ENCODE results near the gene GADL1.

The GADL1 gene

DNA sequence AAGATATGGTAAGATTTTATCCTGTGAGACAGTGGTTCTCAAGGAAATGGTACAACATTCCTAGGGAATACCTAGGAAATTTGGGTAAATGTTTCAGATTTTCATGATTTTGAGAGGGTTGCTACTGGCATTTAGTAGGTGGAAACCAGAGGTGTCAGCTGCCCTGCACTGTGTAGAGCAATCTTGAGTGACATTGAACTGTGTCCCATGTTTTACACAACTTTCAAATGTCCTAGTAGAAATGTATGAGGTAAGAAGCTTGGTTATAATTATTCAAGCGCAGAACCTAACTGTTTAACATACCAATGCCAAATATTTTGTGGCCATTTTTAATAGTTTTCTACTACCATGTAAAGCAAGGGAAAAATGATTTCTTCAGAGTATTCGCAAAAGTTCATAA lies 120.4 kb downstream of the GADL1 start:
- WGBS, result no CpG with 5 or more reads among the region's 2 CpGs
- no peak overlapping the region for H3K27ac ChIP-seq (ENCODE audit: low read length, poor library complexity, severe bottlenecking)
- H3K4me2 ChIP-seq (ENCODE audit: low read length, poor library complexity, severe bottlenecking), result no peak overlapping the region
- no peak overlapping the region for H2BK15ac ChIP-seq (ENCODE audit: low read depth, poor library complexity, severe bottlenecking)
- H4K91ac ChIP-seq (ENCODE audit: low read length), result no peak overlapping the region
- H2BK120ac ChIP-seq (ENCODE audit: low read depth, low read length), result no peak overlapping the region
- H3K14ac ChIP-seq (ENCODE audit: low read length in 2 of 2), result no peak overlapping the region
- no peak overlapping the region for H2BK5ac ChIP-seq (ENCODE audit: low read depth, low read length, poor library complexity, severe bottlenecking)
- H3K27me3 ChIP-seq (ENCODE audit: control insufficient read depth in 1 of 2, insufficient read depth in 1 of 2, low read length in 2 of 2), result no peaks in the 10 kb centered on the region
- H3K4me1 ChIP-seq (ENCODE audit: control insufficient read depth, insufficient read depth, low read depth, low read length), result peaks cover 2% of the 10 kb centered on the region
- no peak overlapping the region for H3K18ac ChIP-seq (ENCODE audit: low read depth in 1 of 2, low read length in 2 of 2)
- H2BK12ac ChIP-seq (ENCODE audit: low read length in 2 of 2), result no peak overlapping the region
- H4K8ac ChIP-seq (ENCODE audit: low read length), result no peak overlapping the region
- no peak overlapping the region for H2AFZ ChIP-seq (ENCODE audit: low read depth, low read length)
- no peak overlapping the region for H3K9ac ChIP-seq (ENCODE audit: low read length)
- no peak overlapping the region for H2AK5ac ChIP-seq (ENCODE audit: low read length, severe bottlenecking)
- no peaks in the 10 kb centered on the region for H3K9me3 ChIP-seq (ENCODE audit: control insufficient read depth, low read length)
- no peak overlapping the region for H3K4me3 ChIP-seq (ENCODE audit: insufficient read depth in 1 of 2, low read depth in 1 of 2, low read length in 2 of 2)
- no peak overlapping the region for H3K23ac ChIP-seq (ENCODE audit: low read length in 2 of 2)
- no peaks in the 10 kb centered on the region for H3K79me1 ChIP-seq (replicated peaks; ENCODE audit: low read length, poor library complexity, severe bottlenecking)
- no peak overlapping the region for H3K4ac ChIP-seq (ENCODE audit: low read depth in 1 of 2, low read length in 2 of 2)
- H3K36me3 ChIP-seq (ENCODE audit: control insufficient read depth in 1 of 2, insufficient read depth in 2 of 2, low read depth in 1 of 2, low read length in 2 of 2), result no peaks in the 10 kb centered on the region
- DNase-seq, result no peak

DNA sequence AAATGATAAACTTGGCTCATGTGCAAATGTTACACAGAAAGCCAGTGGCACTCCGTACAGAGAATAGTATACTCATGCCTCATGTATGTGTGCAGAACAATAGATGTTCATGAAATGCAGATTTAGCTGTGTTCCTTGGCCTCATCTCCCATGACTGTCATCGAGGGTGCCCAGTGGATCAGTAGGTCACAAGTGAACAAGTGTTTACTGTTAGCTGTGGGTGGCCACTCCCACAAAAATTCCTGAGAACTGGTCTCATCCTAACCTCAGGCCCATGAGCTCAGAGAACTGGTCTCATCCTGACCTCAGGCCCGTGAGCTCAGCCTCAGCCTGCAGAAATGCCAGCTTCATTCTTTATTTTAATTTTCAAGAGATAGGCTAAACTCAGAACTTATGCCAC lies 124.1 kb downstream of the GADL1 start:
- H3K36me3 ChIP-seq (ENCODE audit: control insufficient read depth in 1 of 2, insufficient read depth in 2 of 2, low read depth in 1 of 2, low read length in 2 of 2), result no peaks in the 10 kb centered on the region
- no peak overlapping the region for H3K18ac ChIP-seq (ENCODE audit: low read depth in 1 of 2, low read length in 2 of 2)
- no peak overlapping the region for H4K91ac ChIP-seq (ENCODE audit: low read length)
- H3K27ac ChIP-seq (ENCODE audit: low read length, poor library complexity, severe bottlenecking), result peak overlapping the region; percentile 27
- H3K4me2 ChIP-seq (ENCODE audit: low read length, poor library complexity, severe bottlenecking), result no peak overlapping the region
- H2BK15ac ChIP-seq (ENCODE audit: low read depth, poor library complexity, severe bottlenecking), result no peak overlapping the region
- DNase-seq, result peak; percentile 91
- no peak overlapping the region for H3K4me3 ChIP-seq (ENCODE audit: insufficient read depth in 1 of 2, low read depth in 1 of 2, low read length in 2 of 2)
- H4K8ac ChIP-seq (ENCODE audit: low read length), result no peak overlapping the region
- no peaks in the 10 kb centered on the region for H3K27me3 ChIP-seq (ENCODE audit: control insufficient read depth in 1 of 2, insufficient read depth in 1 of 2, low read length in 2 of 2)
- peak overlapping the region; percentile 55 for H3K9ac ChIP-seq (ENCODE audit: low read length)
- WGBS, result 3% methylated on average over 3 of the region's 3 CpGs
- H3K4me1 ChIP-seq (ENCODE audit: control insufficient read depth, insufficient read depth, low read depth, low read length), result peaks cover 2% of the 10 kb centered on the region
- no peak overlapping the region for H2AK5ac ChIP-seq (ENCODE audit: low read length, severe bottlenecking)
- H2AFZ ChIP-seq (ENCODE audit: low read depth, low read length), result no peak overlapping the region
- H2BK12ac ChIP-seq (ENCODE audit: low read length in 2 of 2), result peak overlapping the region in 1 of 2 experiments; percentile 42
- no peak overlapping the region for H2BK120ac ChIP-seq (ENCODE audit: low read depth, low read length)
- H2BK5ac ChIP-seq (ENCODE audit: low read depth, low read length, poor library complexity, severe bottlenecking), result no peak overlapping the region
- H3K14ac ChIP-seq (ENCODE audit: low read length in 2 of 2), result no peak overlapping the region
- H3K9me3 ChIP-seq (ENCODE audit: control insufficient read depth, low read length), result no peaks in the 10 kb centered on the region
- H3K79me1 ChIP-seq (replicated peaks; ENCODE audit: low read length, poor library complexity, severe bottlenecking), result no peaks in the 10 kb centered on the region
- H3K4ac ChIP-seq (ENCODE audit: low read depth in 1 of 2, low read length in 2 of 2), result no peak overlapping the region
- no peak overlapping the region for H3K23ac ChIP-seq (ENCODE audit: low read length in 2 of 2)

DNA sequence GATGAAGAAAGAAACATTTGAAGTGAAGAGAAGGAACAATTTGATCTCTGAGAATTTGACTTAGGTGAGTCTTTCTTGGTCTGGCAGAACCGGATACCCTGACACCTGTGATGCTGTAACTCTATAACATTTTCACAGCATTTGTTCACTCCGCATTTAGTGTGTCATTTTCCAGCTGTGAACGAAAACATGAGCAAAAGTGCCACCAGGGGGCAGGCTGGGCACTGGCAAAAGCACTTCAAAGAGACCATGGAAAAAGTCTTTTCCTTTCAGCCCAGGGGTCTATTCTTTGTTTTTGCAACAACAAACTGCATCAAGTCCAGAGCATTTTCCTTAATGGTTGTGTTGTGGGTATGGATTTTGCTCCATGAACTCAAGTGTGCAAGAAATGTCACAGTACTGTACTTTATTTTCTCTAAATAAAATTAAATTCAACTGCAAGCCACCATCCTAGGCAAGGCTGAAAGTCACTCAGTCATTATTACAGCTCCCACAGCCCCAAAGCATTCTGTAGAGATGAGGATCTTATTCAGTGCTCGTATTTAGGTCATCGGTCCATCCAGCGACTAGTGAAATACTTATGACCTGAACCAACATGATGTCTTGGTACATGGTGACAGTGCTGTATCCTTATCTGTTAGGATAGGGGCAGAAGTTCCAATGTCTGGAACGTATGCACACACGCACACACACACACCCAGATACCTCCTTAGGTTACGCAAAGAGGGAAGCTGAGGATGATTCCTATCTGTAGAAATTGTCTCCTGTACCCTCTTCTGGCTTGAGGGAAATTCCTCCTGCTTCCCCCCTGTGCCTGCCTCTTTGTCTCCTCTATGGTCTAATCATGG lies 125.5 kb downstream of the GADL1 start:
- Histone ChIP-seq H4K91ac (ENCODE audit: low read length) (no peak overlapping the region), H3K4me3 (ENCODE audit: insufficient read depth in 1 of 2, low read depth in 1 of 2, low read length in 2 of 2) (no peak overlapping the region), H3K79me1 (replicated peaks; ENCODE audit: low read length, poor library complexity, severe bottlenecking) (no peaks in the 10 kb centered on the region), H3K4me1 (ENCODE audit: control insufficient read depth, insufficient read depth, low read depth, low read length) (peaks cover 2% of the 10 kb centered on the region), H3K9me3 (ENCODE audit: control insufficient read depth, low read length) (no peaks in the 10 kb centered on the region), H3K36me3 (ENCODE audit: control insufficient read depth in 1 of 2, insufficient read depth in 2 of 2, low read depth in 1 of 2, low read length in 2 of 2) (no peaks in the 10 kb centered on the region), H3K4ac (ENCODE audit: low read depth in 1 of 2, low read length in 2 of 2) (no peak overlapping the region), H3K18ac (ENCODE audit: low read depth in 1 of 2, low read length in 2 of 2) (peak overlapping the region in 1 of 2 experiments; percentile 46), H3K14ac (ENCODE audit: low read length in 2 of 2) (no peak overlapping the region), H2BK120ac (ENCODE audit: low read depth, low read length) (no peak overlapping the region), H2AK5ac (ENCODE audit: low read length, severe bottlenecking) (no peak overlapping the region), H3K27ac (ENCODE audit: low read length, poor library complexity, severe bottlenecking) (no peak overlapping the region), H3K9ac (ENCODE audit: low read length) (no peak overlapping the region), H4K8ac (ENCODE audit: low read length) (no peak overlapping the region), H2BK5ac (ENCODE audit: low read depth, low read length, poor library complexity, severe bottlenecking) (no peak overlapping the region), H2BK12ac (ENCODE audit: low read length in 2 of 2) (no peak overlapping the region), H2AFZ (ENCODE audit: low read depth, low read length) (no peak overlapping the region), H3K4me2 (ENCODE audit: low read length, poor library complexity, severe bottlenecking) (no peak overlapping the region), H2BK15ac (ENCODE audit: low read depth, poor library complexity, severe bottlenecking) (no peak overlapping the region), H3K23ac (ENCODE audit: low read length in 2 of 2) (no peak overlapping the region), H3K27me3 (ENCODE audit: control insufficient read depth in 1 of 2, insufficient read depth in 1 of 2, low read length in 2 of 2) (no peaks in the 10 kb centered on the region)
- WGBS, result 53% methylated on average over 7 of the region's 9 CpGs
- peak; percentile 63 for DNase-seq

DNA sequence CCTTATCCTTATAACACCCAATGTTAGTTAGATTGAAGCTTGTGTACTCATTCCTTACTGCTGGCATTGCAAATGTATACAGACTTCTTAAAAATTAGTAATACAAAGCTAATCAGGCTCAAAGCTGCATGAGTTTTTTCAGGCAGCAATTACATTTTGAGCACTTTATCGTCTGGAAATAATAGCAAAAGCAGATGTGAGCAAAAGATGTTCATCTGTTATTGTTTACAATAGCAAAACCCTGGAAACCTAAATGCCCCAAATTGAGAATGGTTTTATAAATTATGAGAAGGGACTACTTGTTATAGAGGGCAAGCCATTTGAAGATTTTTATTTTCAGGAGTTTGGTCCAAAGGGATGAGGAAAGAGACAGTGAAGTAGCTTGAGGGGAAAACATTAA lies 126.4 kb downstream of the GADL1 start:
- Histone ChIP-seq H4K8ac (ENCODE audit: low read length) (no peak overlapping the region), H3K4ac (ENCODE audit: low read depth in 1 of 2, low read length in 2 of 2) (no peak overlapping the region), H3K4me3 (ENCODE audit: insufficient read depth in 1 of 2, low read depth in 1 of 2, low read length in 2 of 2) (no peak overlapping the region), H3K79me1 (replicated peaks; ENCODE audit: low read length, poor library complexity, severe bottlenecking) (no peaks in the 10 kb centered on the region), H2AK5ac (ENCODE audit: low read length, severe bottlenecking) (no peak overlapping the region), H3K36me3 (ENCODE audit: control insufficient read depth in 1 of 2, insufficient read depth in 2 of 2, low read depth in 1 of 2, low read length in 2 of 2) (no peaks in the 10 kb centered on the region), H3K9ac (ENCODE audit: low read length) (no peak overlapping the region), H2BK5ac (ENCODE audit: low read depth, low read length, poor library complexity, severe bottlenecking) (no peak overlapping the region), H3K27me3 (ENCODE audit: control insufficient read depth in 1 of 2, insufficient read depth in 1 of 2, low read length in 2 of 2) (no peaks in the 10 kb centered on the region), H3K9me3 (ENCODE audit: control insufficient read depth, low read length) (no peaks in the 10 kb centered on the region), H2BK15ac (ENCODE audit: low read depth, poor library complexity, severe bottlenecking) (no peak overlapping the region), H3K4me1 (ENCODE audit: control insufficient read depth, insufficient read depth, low read depth, low read length) (peaks cover 2% of the 10 kb centered on the region), H4K91ac (ENCODE audit: low read length) (no peak overlapping the region), H2BK12ac (ENCODE audit: low read length in 2 of 2) (no peak overlapping the region), H3K4me2 (ENCODE audit: low read length, poor library complexity, severe bottlenecking) (no peak overlapping the region), H2BK120ac (ENCODE audit: low read depth, low read length) (no peak overlapping the region), H2AFZ (ENCODE audit: low read depth, low read length) (no peak overlapping the region), H3K14ac (ENCODE audit: low read length in 2 of 2) (no peak overlapping the region), H3K18ac (ENCODE audit: low read depth in 1 of 2, low read length in 2 of 2) (no peak overlapping the region), H3K27ac (ENCODE audit: low read length, poor library complexity, severe bottlenecking) (no peak overlapping the region), H3K23ac (ENCODE audit: low read length in 2 of 2) (no peak overlapping the region)
- no peak for DNase-seq
- 60% methylated on average over 1 of the region's 1 CpG for WGBS

All from mesenchymal stem cell (in vitro differentiated cells and primary cell).